Natural killer cell (primary cell): Measurements from ENCODE around the gene SMC2. TPM values are rescaled to one million over a fixed set of nuclear protein-coding genes. Genes with fewer than 3 reads are reported as not detected.

ENCODE experiments used
- ATAC-seq, 3 donors: fragments of 150-1000 bp in 2 of 3; fragments of 200-7000 bp in 1 of 3; cut with Tn5 transposase; 1 replicate in 1 of 3; 2 replicates in 2 of 3; pipeline ENCODE4 v1.10.0; 2021; ENCODE audit warnings: mild to moderate bottlenecking in 2 of 3, moderate library complexity in 2 of 3
- DNase-seq, 2 donors: peaks; one replicate each; pipeline versions ENCODE4 v3.0.0 to v3.0.0-alpha.2; 2013 to 2021; ENCODE audit warnings: mixed read lengths in 1 of 2
- H3K27ac ChIP-seq: one replicate; pipeline ENCODE4 v1.5.1; 2013; ENCODE audit warnings: mild to moderate bottlenecking, low read length
- H3K27me3 ChIP-seq: one replicate; pipeline ENCODE4 v1.6.1; 2013; ENCODE audit warnings: low read length; ENCODE audit not compliant: control insufficient read depth, insufficient read depth
- H3K36me3 ChIP-seq: one replicate; pipeline ENCODE4 v1.6.1; 2013; ENCODE audit warnings: low read length; ENCODE audit not compliant: control insufficient read depth, insufficient read depth
- H3K4me1 ChIP-seq: one replicate; pipeline ENCODE4 v1.6.1; 2013; ENCODE audit warnings: low read length; ENCODE audit not compliant: control insufficient read depth, insufficient read depth
- H3K4me3 ChIP-seq: one replicate; pipeline ENCODE4 v1.5.1; 2013; ENCODE audit warnings: low read length
- H3K9me3 ChIP-seq: one replicate; pipeline ENCODE4 v1.6.1; 2013; ENCODE audit warnings: low read length; ENCODE audit not compliant: control insufficient read depth, insufficient read depth
- H3K27ac Mint-ChIP-seq, 2 donors: one replicate each; pipeline ENCODE4 v1.8.0; 2022; ENCODE audit warnings: mild to moderate bottlenecking in 2 of 2, mixed read lengths in 2 of 2, moderate library complexity in 1 of 2
- H3K27me3 Mint-ChIP-seq, 2 donors: one replicate each; pipeline ENCODE4 v1.8.0; 2022; ENCODE audit warnings: low read depth in 2 of 2, mixed read lengths in 2 of 2
- H3K36me3 Mint-ChIP-seq: one replicate; pipeline ENCODE4 v1.8.0; 2022; ENCODE audit warnings: mixed read lengths
- H3K4me1 Mint-ChIP-seq, 2 donors: one replicate each; pipeline ENCODE4 v1.8.0; 2022; ENCODE audit warnings: mixed read lengths in 2 of 2
- H3K4me3 Mint-ChIP-seq: one replicate; pipeline ENCODE4 v1.8.0; 2022; ENCODE audit warnings: mild to moderate bottlenecking, moderate library complexity, mixed read lengths
- H3K9me3 Mint-ChIP-seq, 2 donors: one replicate each; pipeline ENCODE4 v1.8.0; 2022; ENCODE audit warnings: mixed read lengths in 2 of 2
- WGBS: methylation state at CpG from one replicate; pipeline ENCODE4 v1.1.7; 2013; ENCODE audit warnings: missing lambda C conversion rate; ENCODE audit not compliant: insufficient coverage; 5-methylcytosine and 5-hydroxymethylcytosine counted together
- intact Hi-C: fragments of 100-400 bp; cut with micrococcal nuclease; formaldehyde crosslinking; loops from one replicate; pipeline ENCODE4 v1.14.2; 2022
- total RNA-seq, 4 donors: library from RNA; stranded (reverse); fragments of 120-200 nt in 1 of 4; gene quantifications; one replicate each; pipeline versions ENCODE4 v1.2.3 to v1.2.4, GENCODE V29; 2013 to 2022
- TF ChIP-seq, protein P1 (sequence below): fragments of 200-600 bp; IDR thresholded peaks from one replicate; pipeline ENCODE4 v1.8.0; 2022; ENCODE audit warnings: antibody characterized with exemption

The SMC2 gene
- total RNA-seq, 3 donors from 2014 or later (not counting 1 experiment from before 2014, with no cell fraction given): 6.7 to 9.9 (median 9.5) TPM

DNA sequence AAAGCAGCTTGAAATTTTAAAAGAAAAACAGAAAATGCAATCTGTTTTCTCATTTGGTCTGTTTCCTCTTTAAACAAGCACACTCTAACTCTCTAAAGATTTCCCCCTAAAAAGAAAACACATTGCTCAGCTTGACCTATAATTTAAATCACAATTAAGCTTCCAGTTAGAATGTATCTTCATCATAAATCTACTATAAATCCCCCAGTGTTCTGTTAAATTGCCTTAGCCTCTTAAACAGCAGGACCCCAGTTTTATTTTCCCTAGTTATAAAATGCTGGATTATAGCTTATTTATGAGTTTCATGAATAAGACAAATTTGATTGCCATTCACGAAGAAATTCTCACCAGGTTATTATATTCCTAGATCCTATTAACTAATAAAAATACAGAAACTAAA, 8.6 kb upstream of the SMC2 start:
- Mint-ChIP-seq H3K27me3 (peaks cover 11 to 31% of the 10 kb centered on the region in 2 donors), H3K9me3 (no peaks in the 10 kb centered on the region), H3K27ac (no peak overlapping the region), H3K4me3 (no peak overlapping the region), H3K36me3 (no peaks in the 10 kb centered on the region), H3K4me1 (no peaks in the 10 kb centered on the region)
- ATAC-seq (no peak), DNase-seq (no peak)
- H3K36me3 ChIP-seq: no peaks in the 10 kb centered on the region
- H3K9me3 ChIP-seq: peaks cover 3% of the 10 kb centered on the region
- intact Hi-C loops: no loop called here
- no peak overlapping the region for H3K4me3 ChIP-seq
- no peaks in the 10 kb centered on the region for H3K4me1 ChIP-seq
- peaks cover 4% of the 10 kb centered on the region for H3K27me3 ChIP-seq
- WGBS: no CpG with 5 or more reads among the region's 1 CpG
- TF ChIP-seq, protein P1, sequence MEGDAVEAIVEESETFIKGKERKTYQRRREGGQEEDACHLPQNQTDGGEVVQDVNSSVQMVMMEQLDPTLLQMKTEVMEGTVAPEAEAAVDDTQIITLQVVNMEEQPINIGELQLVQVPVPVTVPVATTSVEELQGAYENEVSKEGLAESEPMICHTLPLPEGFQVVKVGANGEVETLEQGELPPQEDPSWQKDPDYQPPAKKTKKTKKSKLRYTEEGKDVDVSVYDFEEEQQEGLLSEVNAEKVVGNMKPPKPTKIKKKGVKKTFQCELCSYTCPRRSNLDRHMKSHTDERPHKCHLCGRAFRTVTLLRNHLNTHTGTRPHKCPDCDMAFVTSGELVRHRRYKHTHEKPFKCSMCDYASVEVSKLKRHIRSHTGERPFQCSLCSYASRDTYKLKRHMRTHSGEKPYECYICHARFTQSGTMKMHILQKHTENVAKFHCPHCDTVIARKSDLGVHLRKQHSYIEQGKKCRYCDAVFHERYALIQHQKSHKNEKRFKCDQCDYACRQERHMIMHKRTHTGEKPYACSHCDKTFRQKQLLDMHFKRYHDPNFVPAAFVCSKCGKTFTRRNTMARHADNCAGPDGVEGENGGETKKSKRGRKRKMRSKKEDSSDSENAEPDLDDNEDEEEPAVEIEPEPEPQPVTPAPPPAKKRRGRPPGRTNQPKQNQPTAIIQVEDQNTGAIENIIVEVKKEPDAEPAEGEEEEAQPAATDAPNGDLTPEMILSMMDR: no peak
- H3K27ac ChIP-seq: no peak overlapping the region

DNA sequence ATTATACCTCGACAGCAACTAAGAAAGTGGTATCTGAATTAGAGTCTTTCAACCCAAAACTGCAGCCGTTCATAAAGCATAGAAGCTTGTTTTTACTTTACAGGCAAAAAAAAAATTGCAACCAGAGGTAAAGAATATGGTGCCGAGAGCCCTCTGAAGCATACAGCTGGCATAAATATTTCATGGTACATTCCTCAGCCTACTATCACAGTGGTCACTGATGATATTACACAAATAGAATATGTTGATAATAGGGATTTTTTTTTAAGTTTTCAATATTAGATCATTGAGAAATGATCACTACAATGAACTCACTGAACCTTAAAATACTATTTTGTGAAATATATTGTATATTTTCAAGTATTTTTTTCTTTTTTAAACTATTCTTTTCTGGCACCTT, 6.2 kb upstream of the SMC2 start:
- Mint-ChIP-seq H3K9me3 (no peaks in the 10 kb centered on the region), H3K27ac (no peak overlapping the region), H3K27me3 (peaks cover 11 to 35% of the 10 kb centered on the region in 2 donors), H3K4me1 (peaks cover 0 to 7% of the 10 kb centered on the region in 2 donors), H3K4me3 (no peak overlapping the region), H3K36me3 (no peaks in the 10 kb centered on the region)
- WGBS: 97% methylated on average over 2 of the region's 3 CpGs
- no peak for DNase-seq
- TF ChIP-seq, protein P1: no peak
- Histone ChIP-seq H3K4me1 (peaks cover 3% of the 10 kb centered on the region), H3K27ac (no peak overlapping the region), H3K4me3 (no peak overlapping the region), H3K36me3 (no peaks in the 10 kb centered on the region), H3K9me3 (no peaks in the 10 kb centered on the region), H3K27me3 (peaks cover 4% of the 10 kb centered on the region)
- intact Hi-C loops: no loop called here
- ATAC-seq: no peak

DNA sequence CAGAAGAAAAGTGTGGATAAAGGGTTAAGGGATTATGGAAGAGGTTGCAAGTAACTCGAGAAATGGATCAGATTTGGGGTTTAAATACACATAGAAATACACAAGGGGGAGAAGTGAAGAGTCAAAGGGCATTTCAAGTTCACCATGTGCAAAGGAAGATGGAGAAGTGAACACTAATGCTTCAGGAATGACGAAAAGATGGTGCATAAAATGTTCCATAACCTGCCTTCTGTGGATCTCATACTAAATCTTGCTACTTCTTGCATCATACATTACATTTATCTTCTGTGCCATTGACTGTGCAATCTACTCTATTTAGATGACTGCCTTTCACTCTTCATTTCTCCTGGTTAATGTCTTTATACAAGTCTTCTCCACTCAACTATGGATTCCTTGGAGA, 5.7 kb upstream of the SMC2 start:
- Histone ChIP-seq H3K4me3 (no peak overlapping the region), H3K9me3 (no peaks in the 10 kb centered on the region), H3K27me3 (peaks cover 4% of the 10 kb centered on the region), H3K36me3 (no peaks in the 10 kb centered on the region), H3K27ac (no peak overlapping the region), H3K4me1 (peaks cover 3% of the 10 kb centered on the region)
- WGBS: 74% methylated on average over 2 of the region's 2 CpGs
- H3K4me3 Mint-ChIP-seq: no peak overlapping the region
- peaks cover 5 to 7% of the 10 kb centered on the region in 2 donors for H3K4me1 Mint-ChIP-seq
- intact Hi-C loops: no loop called here
- no peak overlapping the region for H3K27ac Mint-ChIP-seq
- DNase-seq (no peak), ATAC-seq (no peak)
- H3K9me3 Mint-ChIP-seq: no peaks in the 10 kb centered on the region
- H3K27me3 Mint-ChIP-seq: peaks cover 11 to 35% of the 10 kb centered on the region in 2 donors
- no peaks in the 10 kb centered on the region for H3K36me3 Mint-ChIP-seq
- TF ChIP-seq, protein P1: no peak

DNA sequence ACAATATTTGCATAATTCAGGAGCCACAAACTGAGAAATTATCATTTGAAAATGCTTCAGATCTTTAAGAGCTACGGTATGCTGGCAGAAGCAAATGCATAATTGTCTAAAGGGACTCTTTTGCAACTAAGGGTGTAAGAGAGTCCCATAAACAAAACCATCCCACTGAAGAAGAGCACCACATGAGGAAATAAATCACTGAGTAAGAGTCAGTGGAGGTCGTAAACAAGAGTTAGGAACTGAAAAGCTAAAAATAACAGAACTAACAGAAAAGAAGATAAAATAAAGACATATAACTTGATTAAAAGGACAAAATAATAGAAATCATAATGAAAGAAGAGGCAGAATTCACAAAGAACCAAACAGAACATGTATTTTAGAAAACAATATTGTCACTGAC, 3.5 kb upstream of the SMC2 start:
- no peaks in the 10 kb centered on the region for H3K36me3 ChIP-seq
- TF ChIP-seq, protein P1: no peak
- Mint-ChIP-seq H3K27ac (no peak overlapping the region), H3K27me3 (peaks cover 11 to 35% of the 10 kb centered on the region in 2 donors), H3K4me3 (no peak overlapping the region), H3K36me3 (no peaks in the 10 kb centered on the region), H3K9me3 (no peaks in the 10 kb centered on the region), H3K4me1 (peaks cover 17 to 24% of the 10 kb centered on the region in 2 donors)
- no CpG with 5 or more reads among the region's 2 CpGs for WGBS
- no peaks in the 10 kb centered on the region for H3K9me3 ChIP-seq
- ATAC-seq (no peak), DNase-seq (no peak)
- peaks cover 4% of the 10 kb centered on the region for H3K27me3 ChIP-seq
- intact Hi-C loops: loop anchor here (5.0 to 10.0 kb wide), 3 partner anchors 654 to 1154 kb away; partner anchors contain the start of genes NIPSNAP3A and SLC44A1
- H3K4me1 ChIP-seq: peaks cover 6% of the 10 kb centered on the region
- no peak overlapping the region for H3K4me3 ChIP-seq
- H3K27ac ChIP-seq: no peak overlapping the region
